Stimulated activated CD4-positive, alpha-beta T cell treated with anti-CD3 and anti-CD28 coated beads, Interleukin-12 subunit alpha, Interleukin-12 subunit beta, amount 100 ng/mL, for 48 hours (primary cell): ENCODE data around the gene WIZ.

Experiments used
- DNase-seq, 3 donors: peaks; one replicate each; pipeline ENCODE4 v3.0.0-alpha.2; 2020; ENCODE audit warnings: low read depth in 2 of 3, low spot score in 1 of 3

Gene WIZ

GRCh38 chr19:15445227-15445605, 4.5 kb downstream of the WIZ start:
- no peak for DNase-seq

- no peak for DNase-seq
Measured at GRCh38 chr19:15444505-15445226, 5.1 kb downstream of the WIZ start.

- no peak for DNase-seq
Measured at GRCh38 chr19:15443838-15444237, 5.9 kb downstream of the WIZ start.

GRCh38 chr19:15443325-15443724, 6.4 kb downstream of the WIZ start:
- DNase-seq: no peak

- no peak for DNase-seq
Measured at GRCh38 chr19:15442142-15442920, 7.4 kb downstream of the WIZ start.

- no peak for DNase-seq
Measured at GRCh38 chr19:15441317-15441716, 8.4 kb downstream of the WIZ start.

- DNase-seq: no peak
Measured at GRCh38 chr19:15439821-15440641, 9.7 kb downstream of the WIZ start.

GRCh38 chr19:15439078-15439799, 10.5 kb downstream of the WIZ start:
- DNase-seq: no peak

- DNase-seq: no peak
Measured at GRCh38 chr19:15438577-15438976, 11.2 kb downstream of the WIZ start.

- no peak for DNase-seq
Measured at GRCh38 chr19:15438124-15438496, 11.6 kb downstream of the WIZ start.

- DNase-seq: no peak
Measured at GRCh38 chr19:15437355-15438123, 12.2 kb downstream of the WIZ start.

GRCh38 chr19:15436826-15437110, 13.0 kb downstream of the WIZ start:
- no peak for DNase-seq

GRCh38 chr19:15436012-15436825, 13.5 kb downstream of the WIZ start:
- no peak for DNase-seq

GRCh38 chr19:15433519-15434069, 16.2 kb downstream of the WIZ start:
- DNase-seq: no peak

GRCh38 chr19:15432629-15433518, 16.9 kb downstream of the WIZ start:
- peak; percentile 87 to 93 (median 89) for DNase-seq

GRCh38 chr19:15432018-15432494, 17.7 kb downstream of the WIZ start:
- DNase-seq: no peak

GRCh38 chr19:15431396-15432017, 18.2 kb downstream of the WIZ start:
- no peak for DNase-seq
